Fibroblast of upper back skin (primary cell): Measurements from ENCODE around the gene SHANK3.

Experiments
- DNase-seq: peaks from one replicate; pipeline ENCODE4 v3.0.0-alpha.2; 2013

Gene SHANK3

DNA sequence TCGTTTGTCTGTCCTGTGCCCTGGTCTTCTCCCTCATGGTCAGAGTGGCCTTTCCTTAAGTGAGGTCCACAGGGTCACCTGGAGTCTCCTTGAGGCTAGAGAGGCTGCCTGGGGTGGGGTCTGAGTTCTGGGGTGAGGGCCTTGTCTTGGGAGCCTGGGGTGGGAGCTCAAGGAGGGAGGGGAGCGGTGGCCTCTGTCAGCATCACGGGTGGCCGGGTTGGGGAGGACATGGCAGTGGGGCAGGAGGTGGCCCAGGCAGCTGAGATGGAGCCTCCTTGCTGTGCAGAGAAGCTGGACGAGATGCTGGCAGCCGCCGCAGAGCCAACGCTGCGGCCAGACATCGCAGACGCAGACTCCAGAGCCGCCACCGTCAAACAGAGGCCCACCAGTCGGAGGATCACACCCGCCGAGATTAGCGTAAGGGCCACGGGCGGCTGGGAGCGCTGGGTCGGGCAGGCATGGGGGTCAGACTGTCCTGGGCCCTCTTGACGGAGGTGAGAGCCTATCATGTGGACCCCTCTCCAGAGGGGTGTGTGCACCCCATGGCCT lies 42.1 kb downstream of the SHANK3 start:
- no peak for DNase-seq

DNA sequence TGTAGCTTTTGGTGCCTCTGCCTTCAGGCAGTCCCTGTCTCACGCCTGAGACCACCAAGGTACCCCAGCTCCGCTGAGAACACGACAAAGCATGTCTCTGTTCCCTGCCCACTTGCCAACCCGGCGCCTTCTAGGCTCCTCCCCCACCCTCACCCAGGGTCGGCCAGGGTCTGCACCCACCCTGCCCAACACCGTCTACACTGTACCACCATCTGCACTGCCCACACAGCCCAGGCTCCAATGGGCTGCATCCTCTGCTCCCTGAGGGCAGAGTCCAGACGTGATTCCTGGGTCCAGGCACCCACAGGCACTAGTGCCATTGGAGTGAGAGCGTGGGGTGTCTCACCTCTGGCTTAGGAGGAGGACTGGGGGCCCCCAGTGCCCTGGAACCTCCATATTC lies 42.6 kb downstream of the SHANK3 start:
- no peak for DNase-seq

GRCh38 chr22:50715776-50716175 lies 43.2 kb downstream of the SHANK3 start:
- DNase-seq = no peak

DNA sequence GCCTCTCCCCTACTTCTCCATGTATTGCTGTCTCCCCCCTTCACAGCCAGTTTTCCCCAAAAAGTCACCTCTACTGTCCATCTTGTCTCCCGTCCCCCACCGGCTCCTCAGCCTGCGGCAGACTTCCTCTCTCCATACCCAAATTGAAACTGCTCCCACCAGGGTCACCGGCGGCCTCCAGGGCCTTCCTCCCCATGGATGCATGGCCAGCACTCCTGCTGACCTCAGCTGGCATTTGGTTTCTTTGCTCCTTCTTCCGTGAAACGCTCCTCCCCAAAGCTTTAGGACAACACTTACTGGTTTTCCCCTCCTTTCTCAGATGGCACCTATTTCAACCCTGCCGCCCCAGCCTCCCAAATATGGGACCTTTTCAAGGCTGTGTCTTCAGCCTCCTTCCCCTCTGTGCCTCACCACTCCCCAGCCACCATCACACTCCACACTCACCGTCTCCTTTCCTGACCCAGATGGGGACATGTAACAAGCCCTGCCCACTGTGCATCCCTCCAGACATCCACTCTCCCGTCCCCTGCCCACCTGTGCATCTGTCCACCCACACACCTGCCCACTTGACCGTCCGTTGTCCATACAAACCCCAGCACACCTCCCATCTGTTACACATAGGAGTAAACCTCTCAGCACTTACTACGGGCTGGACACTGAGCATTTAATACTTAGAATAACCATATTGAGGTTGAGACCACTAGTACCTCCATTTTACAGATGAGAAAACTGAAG lies 43.8 kb downstream of the SHANK3 start:
- no peak for DNase-seq

- DNase-seq = no peak
Observed at GRCh38 chr22:50717709-50718351, 45.2 kb downstream of the SHANK3 start.

DNA sequence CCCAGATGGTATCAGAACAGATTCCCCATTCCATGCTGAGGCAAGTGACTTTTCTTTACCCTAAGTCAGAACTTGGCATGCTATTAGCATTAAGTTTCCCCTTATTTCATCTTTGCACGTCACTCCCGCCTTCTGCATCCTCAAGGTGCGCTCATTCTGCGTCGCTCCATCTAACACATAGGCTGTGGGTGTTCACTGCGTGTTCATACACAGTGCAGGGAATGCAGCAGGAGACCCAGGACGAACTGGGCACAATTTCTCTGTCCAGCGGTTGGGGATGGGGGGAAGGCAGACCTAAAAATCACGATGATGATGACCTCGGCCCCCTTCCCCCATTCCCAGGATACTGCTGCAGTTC lies 45.7 kb downstream of the SHANK3 start:
- DNase-seq = no peak

- DNase-seq = no peak
Observed at GRCh38 chr22:50719814-50720300, 47.2 kb downstream of the SHANK3 start.

DNA sequence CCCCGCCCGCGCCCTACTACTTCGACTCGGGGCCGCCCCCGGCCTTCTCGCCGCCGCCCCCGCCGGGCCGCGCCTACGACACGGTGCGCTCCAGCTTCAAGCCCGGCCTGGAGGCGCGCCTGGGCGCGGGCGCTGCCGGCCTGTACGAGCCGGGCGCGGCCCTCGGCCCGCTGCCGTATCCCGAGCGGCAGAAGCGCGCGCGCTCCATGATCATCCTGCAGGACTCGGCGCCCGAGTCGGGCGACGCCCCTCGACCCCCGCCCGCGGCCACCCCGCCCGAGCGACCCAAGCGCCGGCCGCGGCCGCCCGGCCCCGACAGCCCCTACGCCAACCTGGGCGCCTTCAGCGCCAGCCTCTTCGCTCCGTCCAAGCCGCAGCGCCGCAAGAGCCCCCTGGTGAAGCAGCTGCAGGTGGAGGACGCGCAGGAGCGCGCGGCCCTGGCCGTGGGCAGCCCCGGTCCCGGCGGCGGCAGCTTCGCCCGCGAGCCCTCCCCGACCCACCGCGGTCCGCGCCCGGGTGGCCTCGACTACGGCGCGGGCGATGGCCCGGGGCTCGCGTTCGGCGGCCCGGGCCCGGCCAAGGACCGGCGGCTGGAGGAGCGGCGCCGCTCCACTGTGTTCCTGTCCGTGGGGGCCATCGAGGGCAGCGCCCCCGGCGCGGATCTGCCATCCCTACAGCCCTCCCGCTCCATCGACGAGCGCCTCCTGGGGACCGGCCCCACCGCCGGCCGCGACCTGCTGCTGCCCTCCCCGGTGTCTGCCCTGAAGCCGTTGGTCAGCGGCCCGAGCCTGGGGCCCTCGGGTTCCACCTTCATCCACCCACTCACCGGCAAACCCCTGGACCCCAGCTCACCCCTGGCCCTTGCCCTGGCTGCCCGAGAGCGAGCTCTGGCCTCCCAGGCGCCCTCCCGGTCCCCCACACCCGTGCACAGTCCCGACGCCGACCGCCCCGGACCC lies 48.0 kb downstream of the SHANK3 start:
- DNase-seq = no peak

- DNase-seq = no peak
Observed at GRCh38 chr22:50721257-50721844, 48.7 kb downstream of the SHANK3 start.

DNA sequence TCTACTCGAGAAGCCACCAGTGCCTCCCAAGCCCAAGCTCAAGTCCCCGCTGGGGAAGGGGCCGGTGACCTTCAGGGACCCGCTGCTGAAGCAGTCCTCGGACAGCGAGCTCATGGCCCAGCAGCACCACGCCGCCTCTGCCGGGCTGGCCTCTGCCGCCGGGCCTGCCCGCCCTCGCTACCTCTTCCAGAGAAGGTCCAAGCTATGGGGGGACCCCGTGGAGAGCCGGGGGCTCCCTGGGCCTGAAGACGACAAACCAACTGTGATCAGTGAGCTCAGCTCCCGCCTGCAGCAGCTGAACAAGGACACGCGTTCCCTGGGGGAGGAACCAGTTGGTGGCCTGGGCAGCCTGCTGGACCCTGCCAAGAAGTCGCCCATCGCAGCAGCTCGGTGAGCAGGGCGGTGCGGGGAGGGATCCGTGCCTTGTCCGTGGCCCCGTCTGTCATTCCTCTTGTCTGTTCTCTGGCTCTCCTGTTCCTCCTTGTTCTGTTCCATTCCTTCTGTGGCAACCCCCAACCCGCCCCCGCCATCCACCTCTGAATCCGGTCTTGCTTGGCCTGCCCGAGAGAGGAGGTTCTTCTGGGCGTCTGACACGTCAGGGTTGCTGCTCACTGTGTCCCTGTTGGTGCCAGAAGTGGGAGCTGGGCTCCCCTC lies 49.6 kb downstream of the SHANK3 start:
- DNase-seq = no peak
